HCT116 (cell line): ENCODE data around the gene MED13L.
"Not testable (repeated sequence)": the region's sequence is repeated elsewhere in the genome, so short reads cannot be mapped to it uniquely, and the experiment has no call there.

Experiments
- ATF3 ChIP-seq: IDR thresholded peaks from 2 replicates; pipeline ENCODE4 v1.6.1; 2012
- CTCF ChIP-seq, 3 experiments: fragments of 200-600 bp in 1 of 3; sonication (generic) in 1 of 3; IDR thresholded peaks in 2 of 3; conservative IDR thresholded peaks in 1 of 3; 2 replicates each; pipeline ENCODE4 v1.5.1; 2012 to 2017; ENCODE audit warnings: low read depth in 2 of 3, low read length in 2 of 3, antibody characterized with exemption in 1 of 3, borderline replicate concordance in 1 of 3, control low read depth in 1 of 3, mild to moderate bottlenecking in 1 of 3, mixed read lengths in 1 of 3, mixed run types in 1 of 3, moderate library complexity in 1 of 3; ENCODE audit not compliant: insufficient read depth in 1 of 3
- EGR1 ChIP-seq: IDR thresholded peaks from 2 replicates; pipeline ENCODE4 v1.6.1; 2012; ENCODE audit warnings: low read depth
- EZH2 ChIP-seq: fragments of 200-600 bp; sonication (generic); IDR thresholded peaks from 2 replicates; pipeline ENCODE4 v1.6.1; 2017; ENCODE audit warnings: antibody characterized with exemption, mixed run types
- MAX ChIP-seq: IDR thresholded peaks from 2 replicates; pipeline ENCODE4 v1.6.1; 2012
- POLR2A ChIP-seq: IDR thresholded peaks from 2 replicates; pipeline ENCODE4 v1.7.0; 2011; ENCODE audit warnings: borderline replicate concordance; ENCODE audit not compliant: insufficient read depth, insufficient read length; ENCODE audit errors: extremely low read depth
- SRF ChIP-seq: IDR thresholded peaks from 2 replicates; pipeline ENCODE4 v1.6.1; 2012; ENCODE audit warnings: low read depth
- YY1 ChIP-seq: IDR thresholded peaks from 2 replicates; pipeline ENCODE4 v1.6.1; 2011; ENCODE audit warnings: low read length, low read depth, moderate library complexity, mild to moderate bottlenecking; ENCODE audit not compliant: insufficient replicate concordance; ENCODE audit errors: extremely low read depth
- ZBTB33 ChIP-seq: IDR thresholded peaks from 2 replicates; pipeline ENCODE4 v1.6.1; 2011; ENCODE audit warnings: mild to moderate bottlenecking, low read length, moderate library complexity; ENCODE audit not compliant: insufficient replicate concordance; ENCODE audit errors: extremely low read depth
- ZNF274 ChIP-seq: fragments of 200-500 bp; sonication (Bioruptor generic); IDR thresholded peaks from 2 replicates; pipeline ENCODE4 v1.6.1; 2014; ENCODE audit warnings: mild to moderate bottlenecking, low read depth, low read length, inconsistent platforms

- not testable (repeated sequence) for TF ChIP-seq CTCF (IDR thresholded peaks at IDR 0.05 in 2 of 3, conservative IDR thresholded peaks at IDR 0.05 in 1 of 3; ENCODE audit: borderline replicate concordance in 1 of 3, insufficient read depth in 1 of 3, low read depth in 2 of 3, low read length in 2 of 3); ATF3; EGR1; POLR2A; EZH2; YY1; ZNF274; MAX; SRF; ZBTB33
These were observed 145.5 kb downstream of the MED13L start for GRCh38 chr12:116131987-116132386.
